ENCODE measurements around the gene GRXCR2. TPM values are rescaled to one million over a fixed set of nuclear protein-coding genes. Genes with fewer than 3 reads are reported as not detected.
"Not testable (repeated sequence)": the region's sequence is repeated elsewhere in the genome, so short reads cannot be mapped to it uniquely, and the experiment has no call there.

GRXCR2 gene
- total RNA-seq, 4 donors from 2014 or later: not detected

GRCh38 chr5:145903867-145904266 lies 31.1 kb upstream of the GRXCR2 start:
- Histone ChIP-seq H3K27ac (no peak overlapping the region), H3K9me3 (peaks cover 0 to 6% (median 0%) of the 10 kb centered on the region in 4 donors), H3K4me3 (no peak overlapping the region), H3K27me3 (no peaks in the 10 kb centered on the region), H3K4me1 (no peaks in the 10 kb centered on the region), H3K36me3 (no peaks in the 10 kb centered on the region)
- TF ChIP-seq POLR2A (IDR thresholded peaks at IDR 0.05) (no peak), CTCF (IDR thresholded peaks at IDR 0.05) (no peak)
- no peak for DNase-seq

GRCh38 chr5:145903113-145903512 lies 30.3 kb upstream of the GRXCR2 start:
- Histone ChIP-seq H3K4me1 (no peaks in the 10 kb centered on the region), H3K27me3 (no peaks in the 10 kb centered on the region), H3K9me3 (peaks cover 0 to 6% (median 0%) of the 10 kb centered on the region in 4 donors), H3K4me3 (no peak overlapping the region), H3K36me3 (no peaks in the 10 kb centered on the region), H3K27ac (no peak overlapping the region)
- no peak for DNase-seq
- TF ChIP-seq POLR2A (IDR thresholded peaks at IDR 0.05) (no peak), CTCF (IDR thresholded peaks at IDR 0.05) (peak in 4 of 6 experiments; percentile 8 to 54 (median 46))

- DNase-seq: no peak
- Histone ChIP-seq H3K4me1 (no peaks in the 10 kb centered on the region), H3K36me3 (no peaks in the 10 kb centered on the region), H3K9me3 (peaks cover 0 to 6% (median 0%) of the 10 kb centered on the region in 4 donors), H3K4me3 (no peak overlapping the region), H3K27ac (no peak overlapping the region), H3K27me3 (no peaks in the 10 kb centered on the region)
- TF ChIP-seq POLR2A (IDR thresholded peaks at IDR 0.05): no peak
- TF ChIP-seq CTCF (IDR thresholded peaks at IDR 0.05): no peak
Observed at GRCh38 chr5:145902421-145902820, 29.6 kb upstream of the GRXCR2 start.

DNA sequence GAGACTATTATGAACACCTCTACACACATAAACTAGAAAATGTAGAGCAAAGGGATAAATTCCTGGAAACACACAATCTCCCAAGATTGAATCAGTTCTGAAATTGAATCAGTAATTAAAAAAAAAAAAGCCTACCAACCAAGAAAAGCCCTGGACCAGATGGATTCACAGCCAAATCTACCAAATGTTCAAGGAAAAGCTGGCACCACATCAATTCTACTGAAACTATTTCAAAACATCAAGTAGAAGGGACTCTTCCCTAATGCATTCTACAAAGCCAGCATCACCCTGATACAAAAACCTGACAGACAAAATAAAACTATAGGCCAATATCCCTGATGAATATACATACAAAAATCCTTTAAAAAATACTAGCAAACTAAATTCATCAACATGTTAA lies 25.4 kb upstream of the GRXCR2 start:
- H3K9me3 ChIP-seq: peaks cover 0 to 6% (median 0%) of the 10 kb centered on the region in 4 donors
- H3K27me3 ChIP-seq: no peaks in the 10 kb centered on the region
- H3K27ac ChIP-seq: no peak overlapping the region
- DNase-seq: no peak
- H3K4me3 ChIP-seq: no peak overlapping the region
- TF ChIP-seq POLR2A (IDR thresholded peaks at IDR 0.05) (no peak), CTCF (IDR thresholded peaks at IDR 0.05) (no peak)
- no peaks in the 10 kb centered on the region for H3K36me3 ChIP-seq
- H3K4me1 ChIP-seq: no peaks in the 10 kb centered on the region

- H3K27ac ChIP-seq, H3K9me3 ChIP-seq, H3K4me1 ChIP-seq, H3K27me3 ChIP-seq, DNase-seq, H3K36me3 ChIP-seq, H3K4me3 ChIP-seq: not testable (repeated sequence)
Observed at GRCh38 chr5:145891378-145891777, 18.6 kb upstream of the GRXCR2 start.

- H3K36me3 ChIP-seq: no peaks in the 10 kb centered on the region
- H3K27ac ChIP-seq: no peak overlapping the region
- no peaks in the 10 kb centered on the region for H3K4me1 ChIP-seq
- DNase-seq: no peak
- peaks cover 0 to 5% (median 0%) of the 10 kb centered on the region in 4 donors for H3K9me3 ChIP-seq
- H3K27me3 ChIP-seq: no peaks in the 10 kb centered on the region
- TF ChIP-seq CTCF (IDR thresholded peaks at IDR 0.05) (no peak), POLR2A (IDR thresholded peaks at IDR 0.05) (no peak)
- no peak overlapping the region for H3K4me3 ChIP-seq
Observed at GRCh38 chr5:145889611-145890010, 16.8 kb upstream of the GRXCR2 start.
